Keratinocyte (primary cell): ENCODE measurements around the gene UGT1A10. TPM values are rescaled to one million over a fixed set of nuclear protein-coding genes. Genes with fewer than 3 reads are reported as not detected.
A peak's percentile ranks its signal among the peaks of the same experiment; 100 is the strongest.
"Not testable (repeated sequence)": the region's sequence is repeated elsewhere in the genome, so short reads cannot be mapped to it uniquely, and the experiment has no call there.

Source experiments
- DNase-seq: peaks from one replicate; pipeline ENCODE4 v3.0.0-alpha.2; 2011; ENCODE audit warnings: low read depth, missing footprints, low spot score
- FAIRE-seq: peaks from 2 replicates; lab custom pipeline; 2011; peaks lifted over from hg19 to GRCh38; lab: Jason Lieb, UNC
- H2AFZ ChIP-seq: 2 replicates; pipeline ENCODE4 v1.6.0; 2012; ENCODE audit warnings: low read length, control low read depth, inconsistent platforms; ENCODE audit not compliant: control insufficient read depth
- H3K27ac ChIP-seq: 2 replicates; pipeline ENCODE4 v1.5.1; 2011; ENCODE audit warnings: low read length; ENCODE audit not compliant: control insufficient read depth, insufficient read depth
- H3K27me3 ChIP-seq: 3 replicates; pipeline ENCODE4 v1.6.0; 2011; ENCODE audit warnings: low read length; ENCODE audit not compliant: control insufficient read depth, insufficient read depth; ENCODE audit errors: extremely low read depth
- H3K36me3 ChIP-seq, 2 experiments: 2 replicates in 1 of 2; 3 replicates in 1 of 2; pipeline ENCODE4 v1.5.1; 2011; ENCODE audit warnings: low read length in 2 of 2, mild to moderate bottlenecking in 1 of 2; ENCODE audit not compliant: control insufficient read depth in 2 of 2, insufficient read depth in 2 of 2; ENCODE audit errors: extremely low read depth in 1 of 2
- H3K4me1 ChIP-seq: 3 replicates; pipeline ENCODE4 v1.5.1; 2011; ENCODE audit warnings: low read length; ENCODE audit not compliant: control insufficient read depth, insufficient read depth; ENCODE audit errors: extremely low read depth
- H3K4me2 ChIP-seq: 3 replicates; pipeline ENCODE4 v1.6.0; 2011; ENCODE audit warnings: low read depth, low read length; ENCODE audit not compliant: control insufficient read depth, insufficient read depth; ENCODE audit errors: extremely low read depth
- H3K4me3 ChIP-seq, 3 experiments: fragments of 200-600 bp in 1 of 3; sonication (generic) in 1 of 3; 2 replicates in 2 of 3; 3 replicates in 1 of 3; pipeline ENCODE4 v1.5.1; 2011 to 2016; ENCODE audit warnings: low read length in 3 of 3, mild to moderate bottlenecking in 3 of 3, control low read depth in 2 of 3, inconsistent platforms in 1 of 3, low read depth in 1 of 3, mixed read lengths in 1 of 3, mixed run types in 1 of 3, moderate library complexity in 1 of 3; ENCODE audit not compliant: control insufficient read depth in 2 of 3, insufficient read depth in 2 of 3; ENCODE audit errors: extremely low read depth in 1 of 3
- H3K79me2 ChIP-seq: 2 replicates; pipeline ENCODE4 v1.6.0; 2012; ENCODE audit warnings: low read length; ENCODE audit not compliant: control insufficient read depth, insufficient read depth
- H3K9ac ChIP-seq: 3 replicates; pipeline ENCODE4 v1.6.0; 2011; ENCODE audit warnings: low read length; ENCODE audit not compliant: control insufficient read depth, insufficient read depth; ENCODE audit errors: extremely low read depth
- H3K9me1 ChIP-seq: 3 replicates; pipeline ENCODE4 v1.6.0; 2011; ENCODE audit warnings: low read length; ENCODE audit not compliant: control insufficient read depth, insufficient read depth; ENCODE audit errors: extremely low read depth
- H3K9me3 ChIP-seq: 2 replicates; pipeline ENCODE4 v1.5.1; 2012; ENCODE audit warnings: low read depth, low read length; ENCODE audit not compliant: control insufficient read depth
- H4K20me1 ChIP-seq: 3 replicates; pipeline ENCODE4 v1.6.0; 2011; ENCODE audit warnings: low read length; ENCODE audit not compliant: control insufficient read depth, insufficient read depth; ENCODE audit errors: extremely low read depth
- CTCF ChIP-seq, 3 experiments: IDR thresholded peaks in 1 of 3; conservative IDR thresholded peaks in 1 of 3; optimal IDR thresholded peaks in 1 of 3; 2 replicates in 2 of 3; 3 replicates in 1 of 3; pipeline versions ENCODE3 to v1.5.1; 2011; ENCODE audit warnings: low read length in 3 of 3, mild to moderate bottlenecking in 3 of 3, moderate library complexity in 2 of 3, control low read depth in 1 of 3, inconsistent platforms in 1 of 3; ENCODE audit not compliant: insufficient read depth in 2 of 3; ENCODE audit errors: extremely low read depth in 1 of 3
- EZH2 ChIP-seq: IDR thresholded peaks from one replicate; pipeline ENCODE4 v1.6.1; 2012; ENCODE audit warnings: inconsistent platforms, mild to moderate bottlenecking, low read length, moderate library complexity
- dilution Hi-C: fragments of 300-500 bp; cut with MboI; formaldehyde crosslinking; loops from one replicate; pipeline ENCODE4 v1.7.0; 2020; ENCODE audit warnings: low sequenced_read_pairs; ENCODE audit not compliant: extremely low pct_ligation_motif_present
- polyA plus RNA-seq, 5 experiments: library from polyadenylated mRNA; depleted of rRNA in 3 of 5; stranded (reverse) in 3 of 5; stranded (forward) in 1 of 5; unstranded in 1 of 5; fragments of >200 nt; gene quantifications; 1 replicate in 1 of 5; 2 replicates in 3 of 5; 3 replicates in 1 of 5; pipeline versions ENCODE4 v1.2.1 to v1.2.3, GENCODE V29; 2011 to 2012; ENCODE audit warnings: missing spikeins in 2 of 5, low read depth in 1 of 5, low replicate concordance in 1 of 5

Gene UGT1A10
- polyA plus RNA-seq, 1 donor (not counting 4 experiments of a cell fraction or from before 2014, with no cell fraction given): 2.0 TPM

- no peak overlapping the region for H3K4me3 ChIP-seq
- no peak overlapping the region for H2AFZ ChIP-seq
- no peaks in the 10 kb centered on the region for H3K4me1 ChIP-seq
- TF ChIP-seq CTCF (optimal IDR thresholded peaks at IDR 0.05 in 1 of 3, IDR thresholded peaks at IDR 0.05 in 1 of 3, conservative IDR thresholded peaks at IDR 0.05 in 1 of 3; ENCODE audit: extremely low read depth in 1 of 3, insufficient read depth in 2 of 3, low read length in 3 of 3): no peak
- TF ChIP-seq EZH2: no peak
- no peaks in the 10 kb centered on the region for H3K9me1 ChIP-seq
- no peak overlapping the region for H3K27ac ChIP-seq
- dilution Hi-C loops: no loop called here
- no peaks in the 10 kb centered on the region for H4K20me1 ChIP-seq
- H3K27me3 ChIP-seq: no peaks in the 10 kb centered on the region
- DNase-seq (no peak), FAIRE-seq (peak; percentile 13)
- H3K9me3 ChIP-seq: no peaks in the 10 kb centered on the region
- H3K9ac ChIP-seq: no peak overlapping the region
- H3K79me2 ChIP-seq: peaks cover 9% of the 10 kb centered on the region
- H3K36me3 ChIP-seq: peaks cover 1 to 3% of the 10 kb centered on the region in 2 experiments
- H3K4me2 ChIP-seq: no peak overlapping the region
These were observed 110.4 kb downstream of the UGT1A10 start for GRCh38 chr2:233746475-233747282.

- no peak for DNase-seq
- Histone ChIP-seq H2AFZ (no peak overlapping the region), H3K27me3 (no peaks in the 10 kb centered on the region), H3K9ac (no peak overlapping the region), H3K4me1 (no peaks in the 10 kb centered on the region), H3K4me3 (no peak overlapping the region), H3K36me3 (peaks cover 1 to 3% of the 10 kb centered on the region in 2 experiments), H3K4me2 (no peak overlapping the region), H3K27ac (no peak overlapping the region), H3K9me1 (no peaks in the 10 kb centered on the region), H4K20me1 (no peaks in the 10 kb centered on the region), H3K9me3 (no peaks in the 10 kb centered on the region), H3K79me2 (peaks cover 9% of the 10 kb centered on the region)
- dilution Hi-C loops: no loop called here
- peak; percentile 26 for FAIRE-seq
- TF ChIP-seq CTCF (optimal IDR thresholded peaks at IDR 0.05 in 1 of 3, IDR thresholded peaks at IDR 0.05 in 1 of 3, conservative IDR thresholded peaks at IDR 0.05 in 1 of 3; ENCODE audit: extremely low read depth in 1 of 3, insufficient read depth in 2 of 3, low read length in 3 of 3) (no peak), EZH2 (no peak)
These were observed 111.0 kb downstream of the UGT1A10 start for GRCh38 chr2:233747283-233747544.

DNA sequence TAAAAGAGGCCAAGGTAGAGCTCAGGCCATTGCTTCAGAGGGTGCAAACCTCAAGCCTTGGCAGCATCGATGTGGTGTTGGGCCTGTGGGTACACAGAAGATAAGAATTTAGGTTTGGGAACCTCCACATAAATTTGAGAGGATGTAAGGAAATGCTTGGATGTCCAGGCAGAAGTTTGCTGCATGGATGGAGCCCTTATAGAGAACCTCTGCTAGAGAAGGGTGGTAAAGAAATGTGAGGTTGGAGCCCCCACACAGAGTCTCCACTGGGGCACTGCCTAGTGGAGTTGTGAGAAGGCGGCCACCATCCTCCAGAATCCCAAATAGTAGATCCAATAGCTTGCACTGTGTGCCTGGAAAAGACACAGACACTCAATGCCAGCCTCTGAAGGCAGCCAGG is 114.4 kb downstream of the UGT1A10 start:
- not testable (repeated sequence) for FAIRE-seq, H3K79me2 ChIP-seq

More for the DNA sequence above, 114.4 kb downstream of the UGT1A10 start:
- H3K4me1 ChIP-seq, H3K9me3 ChIP-seq, H2AFZ ChIP-seq, DNase-seq, H3K4me3 ChIP-seq, H3K27me3 ChIP-seq, H3K9ac ChIP-seq, dilution Hi-C loops, H3K27ac ChIP-seq, H4K20me1 ChIP-seq, H3K9me1 ChIP-seq, H3K4me2 ChIP-seq: not testable (repeated sequence)
- H3K36me3 ChIP-seq: peaks cover 4 to 11% of the 10 kb centered on the region in 2 experiments
